ENCODE measurements around the gene SLC35B4. TPM values are rescaled to one million over a fixed set of nuclear protein-coding genes. Genes with fewer than 3 reads are reported as not detected.

SLC35B4 gene
- total and polyA plus RNA-seq, 2 experiments from 2014 or later, result 13.7 to 18.8 TPM

DNA sequence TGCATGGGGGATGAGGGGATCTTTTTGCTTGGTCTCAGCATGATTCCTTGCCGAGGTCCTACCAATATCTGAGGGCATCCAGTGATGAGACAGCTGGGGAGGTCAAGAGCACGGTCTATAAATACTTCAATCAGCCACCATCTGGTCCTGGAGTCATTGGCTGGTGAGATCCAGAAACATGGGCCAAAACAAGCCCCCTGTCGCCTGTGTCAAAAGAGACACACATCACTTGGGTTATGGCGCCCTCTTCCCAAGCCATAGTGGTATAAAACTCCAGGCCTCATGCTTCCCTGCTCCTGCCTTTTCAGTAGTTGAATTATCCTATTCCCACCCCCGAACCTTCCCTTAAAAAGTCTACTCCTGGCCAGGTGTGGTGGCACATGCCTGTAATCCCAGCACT is 60.9 kb downstream of the SLC35B4 start:
- no peaks in the 10 kb centered on the region for H3K9me3 ChIP-seq (ENCODE audit: low read depth)

GRCh38 chr7:134254311-134254710 is 62.4 kb downstream of the SLC35B4 start:
- no peaks in the 10 kb centered on the region for H3K9me3 ChIP-seq (ENCODE audit: low read depth)
- TF ChIP-seq EZH2phosphoT487 (IDR thresholded peaks at IDR 0.05; ENCODE audit: low read depth, severe bottlenecking, unreplicated experiment), result no peak
- WGBS (ENCODE audit: low lambda C conversion rate, missing lambda C conversion rate), result 94% methylated on average over 3 of the region's 3 CpGs

More for the DNA sequence above, 60.9 kb downstream of the SLC35B4 start:
- no peak overlapping the region for H2AFZ ChIP-seq
- TF ChIP-seq EZH2phosphoT487 (IDR thresholded peaks at IDR 0.05; ENCODE audit: low read depth, severe bottlenecking, unreplicated experiment) (no peak), EZH2 (IDR thresholded peaks at IDR 0.05; ENCODE audit: borderline replicate concordance) (no peak)
- TF ChIP-seq, protein P1, sequence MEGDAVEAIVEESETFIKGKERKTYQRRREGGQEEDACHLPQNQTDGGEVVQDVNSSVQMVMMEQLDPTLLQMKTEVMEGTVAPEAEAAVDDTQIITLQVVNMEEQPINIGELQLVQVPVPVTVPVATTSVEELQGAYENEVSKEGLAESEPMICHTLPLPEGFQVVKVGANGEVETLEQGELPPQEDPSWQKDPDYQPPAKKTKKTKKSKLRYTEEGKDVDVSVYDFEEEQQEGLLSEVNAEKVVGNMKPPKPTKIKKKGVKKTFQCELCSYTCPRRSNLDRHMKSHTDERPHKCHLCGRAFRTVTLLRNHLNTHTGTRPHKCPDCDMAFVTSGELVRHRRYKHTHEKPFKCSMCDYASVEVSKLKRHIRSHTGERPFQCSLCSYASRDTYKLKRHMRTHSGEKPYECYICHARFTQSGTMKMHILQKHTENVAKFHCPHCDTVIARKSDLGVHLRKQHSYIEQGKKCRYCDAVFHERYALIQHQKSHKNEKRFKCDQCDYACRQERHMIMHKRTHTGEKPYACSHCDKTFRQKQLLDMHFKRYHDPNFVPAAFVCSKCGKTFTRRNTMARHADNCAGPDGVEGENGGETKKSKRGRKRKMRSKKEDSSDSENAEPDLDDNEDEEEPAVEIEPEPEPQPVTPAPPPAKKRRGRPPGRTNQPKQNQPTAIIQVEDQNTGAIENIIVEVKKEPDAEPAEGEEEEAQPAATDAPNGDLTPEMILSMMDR (IDR thresholded peaks at IDR 0.05; ENCODE audit: poor library complexity), result no peak
- no peak overlapping the region for H3K27ac ChIP-seq
- WGBS (ENCODE audit: low lambda C conversion rate, missing lambda C conversion rate), result 87% methylated on average over 5 of the region's 5 CpGs
- H3K9me2 ChIP-seq (replicated peaks; ENCODE audit: insufficient read depth), result no peaks in the 10 kb centered on the region
- H4K20me1 ChIP-seq (ENCODE audit: insufficient read depth, poor library complexity, severe bottlenecking), result no peaks in the 10 kb centered on the region
- H3K36me3 ChIP-seq (replicated peaks; ENCODE audit: insufficient read depth, low read depth), result no peaks in the 10 kb centered on the region
- no peak for DNase-seq (ENCODE audit: low spot score)
- H3K4me3 ChIP-seq, result no peak overlapping the region
- no peak overlapping the region for H3K4me2 ChIP-seq
- H3K27me3 ChIP-seq, result no peaks in the 10 kb centered on the region
- no peaks in the 10 kb centered on the region for H3K79me2 ChIP-seq
- H3K4me1 ChIP-seq (ENCODE audit: insufficient read depth), result no peaks in the 10 kb centered on the region

DNA sequence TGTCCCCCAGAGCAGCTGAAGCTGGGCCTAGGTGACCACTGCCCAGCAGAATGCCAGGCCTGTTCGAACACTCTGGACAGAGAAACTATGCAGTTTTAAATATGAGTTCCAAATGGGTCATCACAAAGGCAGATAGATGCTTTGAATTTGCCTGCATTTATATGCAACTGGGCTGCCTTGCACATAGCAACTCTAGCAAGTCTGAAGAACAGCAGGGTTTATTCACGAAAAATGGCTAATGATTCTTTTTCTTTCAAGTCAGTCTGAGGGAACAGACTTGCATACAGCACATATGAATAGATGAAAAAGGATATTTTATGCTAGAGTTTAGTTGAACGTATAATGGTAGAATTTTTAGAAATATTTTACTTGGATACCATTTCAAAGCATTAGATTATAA is 68.5 kb downstream of the SLC35B4 start:
- Histone ChIP-seq H3K4me2 (no peak overlapping the region), H3K9me2 (replicated peaks; ENCODE audit: insufficient read depth) (no peaks in the 10 kb centered on the region), H3K9me3 (ENCODE audit: low read depth) (no peaks in the 10 kb centered on the region), H3K27me3 (no peaks in the 10 kb centered on the region), H3K79me2 (no peaks in the 10 kb centered on the region), H2AFZ (no peak overlapping the region), H3K4me3 (no peak overlapping the region), H4K20me1 (ENCODE audit: insufficient read depth, poor library complexity, severe bottlenecking) (no peaks in the 10 kb centered on the region), H3K27ac (no peak overlapping the region), H3K4me1 (ENCODE audit: insufficient read depth) (no peaks in the 10 kb centered on the region), H3K36me3 (replicated peaks; ENCODE audit: insufficient read depth, low read depth) (no peaks in the 10 kb centered on the region)
- TF ChIP-seq EZH2 (IDR thresholded peaks at IDR 0.05; ENCODE audit: borderline replicate concordance), result no peak
- TF ChIP-seq, protein P1 (IDR thresholded peaks at IDR 0.05; ENCODE audit: poor library complexity), result no peak
- TF ChIP-seq EZH2phosphoT487 (IDR thresholded peaks at IDR 0.05; ENCODE audit: low read depth, severe bottlenecking, unreplicated experiment), result no peak
- DNase-seq (ENCODE audit: low spot score), result no peak
- 91% methylated on average over 3 of the region's 3 CpGs for WGBS (ENCODE audit: low lambda C conversion rate, missing lambda C conversion rate)

More at GRCh38 chr7:134254311-134254710, 62.4 kb downstream of the SLC35B4 start:
- Histone ChIP-seq H3K36me3 (replicated peaks; ENCODE audit: insufficient read depth, low read depth) (no peaks in the 10 kb centered on the region), H3K4me3 (no peak overlapping the region), H3K4me1 (ENCODE audit: insufficient read depth) (no peaks in the 10 kb centered on the region), H2AFZ (no peak overlapping the region), H3K27ac (no peak overlapping the region), H3K27me3 (no peaks in the 10 kb centered on the region), H3K79me2 (no peaks in the 10 kb centered on the region), H4K20me1 (ENCODE audit: insufficient read depth, poor library complexity, severe bottlenecking) (no peaks in the 10 kb centered on the region), H3K4me2 (no peak overlapping the region), H3K9me2 (replicated peaks; ENCODE audit: insufficient read depth) (no peaks in the 10 kb centered on the region)
- no peak for DNase-seq (ENCODE audit: low spot score)

- Histone ChIP-seq H4K20me1 (ENCODE audit: insufficient read depth, poor library complexity, severe bottlenecking) (no peaks in the 10 kb centered on the region), H3K27me3 (no peaks in the 10 kb centered on the region), H3K4me1 (ENCODE audit: insufficient read depth) (no peaks in the 10 kb centered on the region), H3K79me2 (no peaks in the 10 kb centered on the region), H3K4me3 (no peak overlapping the region), H3K4me2 (no peak overlapping the region), H3K9me2 (replicated peaks; ENCODE audit: insufficient read depth) (no peaks in the 10 kb centered on the region), H3K9me3 (ENCODE audit: low read depth) (no peaks in the 10 kb centered on the region), H3K36me3 (replicated peaks; ENCODE audit: insufficient read depth, low read depth) (no peaks in the 10 kb centered on the region), H3K27ac (no peak overlapping the region), H2AFZ (no peak overlapping the region)
- no peak for DNase-seq (ENCODE audit: low spot score)
- TF ChIP-seq EZH2 (IDR thresholded peaks at IDR 0.05; ENCODE audit: borderline replicate concordance) (no peak), EZH2phosphoT487 (IDR thresholded peaks at IDR 0.05; ENCODE audit: low read depth, severe bottlenecking, unreplicated experiment) (no peak)
- TF ChIP-seq, protein P1 (IDR thresholded peaks at IDR 0.05; ENCODE audit: poor library complexity), result no peak
- 85% methylated on average over 2 of the region's 2 CpGs for WGBS (ENCODE audit: low lambda C conversion rate, missing lambda C conversion rate)
Measured at GRCh38 chr7:134246761-134247160, 70.0 kb downstream of the SLC35B4 start.
